K562 (cell line): ENCODE measurements around the gene RRAS. TPM values are rescaled to one million over a fixed set of nuclear protein-coding genes. Genes with fewer than 3 reads are reported as not detected.

Experiments used
- AFF4 ChIP-seq: sonication (generic); formaldehyde crosslinking; IDR thresholded peaks from 2 replicates; pipeline ENCODE4 v1.8.0; 2023; ENCODE audit warnings: mild to moderate bottlenecking, missing genetic modification reagents
- FOXA1 ChIP-seq: fragments of 450-650 bp; IDR thresholded peaks from 2 replicates; pipeline ENCODE4 v1.6.1; 2016; ENCODE audit warnings: mild to moderate bottlenecking, borderline replicate concordance
- FOXO4 ChIP-seq: fragments of 450-650 bp; formaldehyde crosslinking; IDR thresholded peaks from 2 replicates; pipeline ENCODE4 v1.4.0; 2020; ENCODE audit warnings: mild to moderate bottlenecking, moderate library complexity
- FUS ChIP-seq: fragments of 200-400 bp; formaldehyde crosslinking; optimal IDR thresholded peaks from 2 replicates; pipeline ENCODE3; 2017; ENCODE audit warnings: low read depth, low read length
- GABPB1 ChIP-seq: sonication (generic); formaldehyde crosslinking; IDR thresholded peaks from 2 replicates; pipeline ENCODE4 v1.8.0; 2022; ENCODE audit warnings: mild to moderate bottlenecking, missing genetic modification reagents
- HNRNPUL1 ChIP-seq: fragments of 200-400 bp; formaldehyde crosslinking; IDR thresholded peaks from 2 replicates; pipeline ENCODE4 v1.6.1; 2017; ENCODE audit warnings: low read length
- HOMEZ ChIP-seq: fragments of 250-450 bp; sonication (Bioruptor Pico); IDR thresholded peaks from 2 replicates; pipeline ENCODE4 v1.4.0; 2020; ENCODE audit warnings: mild to moderate bottlenecking, moderate library complexity
- KLF10 ChIP-seq: fragments of 250-450 bp; sonication (Bioruptor Pico); IDR thresholded peaks from 2 replicates; pipeline ENCODE4 v1.6.1; 2021; ENCODE audit warnings: matching md5 sums
- MYNN ChIP-seq, 2 experiments: sonication (generic); formaldehyde crosslinking in 1 of 2; IDR thresholded peaks; 2 replicates each; pipeline versions ENCODE4 v1.5.0 to v1.6.1; 2016 to 2020; ENCODE audit warnings: antibody characterized with exemption in 1 of 2, missing genetic modification reagents in 1 of 2
- NCOA1 ChIP-seq: fragments of 450-650 bp; IDR thresholded peaks from 2 replicates; pipeline ENCODE4 v1.6.1; 2016; ENCODE audit warnings: low read depth
- NR1H2 ChIP-seq: sonication (generic); formaldehyde crosslinking; IDR thresholded peaks from 2 replicates; pipeline ENCODE4 v1.4.0; 2020; ENCODE audit warnings: mild to moderate bottlenecking, missing genetic modification reagents
- PRMT5 ChIP-seq: sonication (generic); formaldehyde crosslinking; IDR thresholded peaks from 2 replicates; pipeline ENCODE4 v1.5.0; 2020; ENCODE audit warnings: missing genetic modification reagents
- SNIP1 ChIP-seq: fragments of 450-650 bp; IDR thresholded peaks from 2 replicates; pipeline ENCODE4 v1.7.1; 2017; ENCODE audit warnings: low read depth, mild to moderate bottlenecking
- TAF7 ChIP-seq: fragments of 450-650 bp; IDR thresholded peaks from 2 replicates; pipeline ENCODE4 v1.6.1; 2016; ENCODE audit warnings: missing genetic modification characterization, missing compliant biosample characterization
- TBP ChIP-seq: optimal IDR thresholded peaks from 2 replicates; pipeline ENCODE3; 2011; ENCODE audit warnings: low read depth, low read length, improper control_type of control experiment
- TSC22D4 ChIP-seq: fragments of 450-650 bp; IDR thresholded peaks from 2 replicates; pipeline ENCODE4 v1.6.1; 2016; ENCODE audit warnings: missing genetic modification characterization, missing biosample characterization, control low read depth
- ZBTB34 ChIP-seq: fragments of 250-450 bp; sonication (Bioruptor Pico); IDR thresholded peaks from 2 replicates; pipeline ENCODE4 v1.8.0; 2021; ENCODE audit warnings: mild to moderate bottlenecking, moderate library complexity
- ZC3H4 ChIP-seq: sonication (generic); formaldehyde crosslinking; IDR thresholded peaks from 2 replicates; pipeline ENCODE4 v1.9.0; 2021; ENCODE audit warnings: missing genetic modification reagents, borderline replicate concordance
- ZNF253 ChIP-seq: fragments of 250-450 bp; sonication (Bioruptor Pico); conservative IDR thresholded peaks from 2 replicates; pipeline ENCODE4 v1.6.1; 2021; ENCODE audit warnings: mild to moderate bottlenecking
- ZNF274 ChIP-seq: IDR thresholded peaks from 2 replicates; pipeline ENCODE4 v1.6.1; 2011; ENCODE audit warnings: low read depth, mild to moderate bottlenecking, low read length, moderate library complexity, borderline replicate concordance
- ZNF561 ChIP-seq: fragments of 450-650 bp; formaldehyde crosslinking; conservative IDR thresholded peaks from 2 replicates; pipeline ENCODE4 v1.4.0; 2020; ENCODE audit warnings: mild to moderate bottlenecking, moderate library complexity
- polyA plus RNA-seq, 8 experiments: library from polyadenylated mRNA; depleted of rRNA in 4 of 8; stranded (reverse) in 5 of 8; unstranded in 3 of 8; fragments of >200 nt; fragmentation: Nextera tagmentation in 2 of 8; fragmentation: Illumina TruSeq in 1 of 8; extraction: Ambion mirVana in 2 of 8; extraction: Trizol in 1 of 8; gene quantifications; 2 replicates each; pipeline versions ENCODE4 v1.2.1 to v1.2.3, GENCODE V29; 2011 to 2014; ENCODE audit warnings: inconsistent platforms in 1 of 8, missing spikeins in 1 of 8
- total RNA-seq, 7 experiments: library from RNA; depleted of rRNA in 6 of 7; stranded (reverse); fragments of >200 nt in 6 of 7; fragmentation: Illumina TruSeq in 2 of 7; extraction: Trizol in 2 of 7; gene quantifications; 2 replicates each; pipeline versions ENCODE4 v1.2.1 to v1.2.3, GENCODE V29; 2011 to 2021; ENCODE audit warnings: low replicate concordance in 1 of 7

The RRAS gene
- total and polyA plus RNA-seq, 9 of the 15 experiments (the other 6 are each of a cell fraction or from before 2014, with no cell fraction given): 0.70 to 17.3 (median 8.2) TPM

- TF ChIP-seq AFF4 (CRISPR knock-in tag): peak; percentile 81; the same call in 1 of the 2 replicates
- TF ChIP-seq ZBTB34 (CRISPR knock-in tag): no peak
- TF ChIP-seq PRMT5 (CRISPR knock-in tag): no peak
- TF ChIP-seq ZC3H4 (CRISPR knock-in tag): no peak
- no peak for TF ChIP-seq KLF10 (CRISPR knock-in tag)
- TF ChIP-seq HOMEZ (CRISPR knock-in tag): no peak
- TF ChIP-seq GABPB1 (CRISPR knock-in tag): peak; percentile 85; the same call in 1 of the 2 replicates
- TF ChIP-seq FOXO4 (CRISPR knock-in tag): no peak
- TF ChIP-seq NR1H2 (CRISPR knock-in tag): no peak
- TF ChIP-seq ZNF561 (CRISPR knock-in tag): no peak
- TF ChIP-seq ZNF253 (CRISPR knock-in tag): no peak
- no peak for TF ChIP-seq FUS
- TF ChIP-seq ZNF274: no peak
- TF ChIP-seq TSC22D4 (tag): no peak
- TF ChIP-seq MYNN (IDR thresholded peaks at IDR 0.05): no peak
- no peak for TF ChIP-seq MYNN (CRISPR knock-in tag; IDR thresholded peaks at IDR 0.05)
- 0 out of 2 replicates have a peak, but pooled peaks have one; percentile 13 for TF ChIP-seq TAF7
- TF ChIP-seq HNRNPUL1: no peak
- TF ChIP-seq FOXA1: no peak
- peak; percentile 86 for TF ChIP-seq TBP
- TF ChIP-seq NCOA1: no peak; the same call in 1 of the 2 replicates
- no peak for TF ChIP-seq SNIP1
Observed at GRCh38 chr19:49640113-49640898, at the start of gene RRAS (continued).
